ENCODE results near the gene EIF1B.

DNA sequence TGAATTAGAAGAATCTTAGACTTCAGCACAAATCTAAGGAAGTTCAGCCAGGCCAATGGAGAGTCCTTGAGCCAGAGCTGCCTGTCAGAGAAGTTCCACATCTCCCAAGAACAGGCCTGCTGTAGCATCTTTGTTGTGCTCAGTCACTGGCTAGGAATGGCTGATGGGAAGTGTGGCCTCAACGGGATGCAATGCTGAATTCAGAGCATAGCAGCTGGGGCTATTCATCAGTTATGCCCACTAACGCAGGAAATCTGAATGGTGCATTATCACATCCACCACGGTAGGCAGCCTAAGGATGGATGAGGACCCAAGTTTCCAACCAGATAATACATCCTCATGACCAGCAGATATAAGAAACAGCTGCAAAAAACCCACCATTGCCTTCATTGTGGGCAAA lies 3.2 kb upstream of the EIF1B start:
- TF ChIP-seq CTCF (conservative IDR thresholded peaks at IDR 0.05; ENCODE audit: low read depth, low read length): no peak
- no peak for TF ChIP-seq EZH2 (IDR thresholded peaks at IDR 0.05; ENCODE audit: borderline replicate concordance, low read depth, low read length, poor library complexity, severe bottlenecking)

Measured in A673 (cell line).